NCI-H510A (cell line): ENCODE data around the gene COX6B2.
A peak's percentile ranks its signal among the peaks of the same experiment; 100 is the strongest.
"Not testable (repeated sequence)": the region's sequence is repeated elsewhere in the genome, so short reads cannot be mapped to it uniquely, and the experiment has no call there.

Source experiments
- DNase-seq: peaks from one replicate; lab custom pipeline; 2025; lab: John Stamatoyannopoulos, UW

The COX6B2 gene

DNA sequence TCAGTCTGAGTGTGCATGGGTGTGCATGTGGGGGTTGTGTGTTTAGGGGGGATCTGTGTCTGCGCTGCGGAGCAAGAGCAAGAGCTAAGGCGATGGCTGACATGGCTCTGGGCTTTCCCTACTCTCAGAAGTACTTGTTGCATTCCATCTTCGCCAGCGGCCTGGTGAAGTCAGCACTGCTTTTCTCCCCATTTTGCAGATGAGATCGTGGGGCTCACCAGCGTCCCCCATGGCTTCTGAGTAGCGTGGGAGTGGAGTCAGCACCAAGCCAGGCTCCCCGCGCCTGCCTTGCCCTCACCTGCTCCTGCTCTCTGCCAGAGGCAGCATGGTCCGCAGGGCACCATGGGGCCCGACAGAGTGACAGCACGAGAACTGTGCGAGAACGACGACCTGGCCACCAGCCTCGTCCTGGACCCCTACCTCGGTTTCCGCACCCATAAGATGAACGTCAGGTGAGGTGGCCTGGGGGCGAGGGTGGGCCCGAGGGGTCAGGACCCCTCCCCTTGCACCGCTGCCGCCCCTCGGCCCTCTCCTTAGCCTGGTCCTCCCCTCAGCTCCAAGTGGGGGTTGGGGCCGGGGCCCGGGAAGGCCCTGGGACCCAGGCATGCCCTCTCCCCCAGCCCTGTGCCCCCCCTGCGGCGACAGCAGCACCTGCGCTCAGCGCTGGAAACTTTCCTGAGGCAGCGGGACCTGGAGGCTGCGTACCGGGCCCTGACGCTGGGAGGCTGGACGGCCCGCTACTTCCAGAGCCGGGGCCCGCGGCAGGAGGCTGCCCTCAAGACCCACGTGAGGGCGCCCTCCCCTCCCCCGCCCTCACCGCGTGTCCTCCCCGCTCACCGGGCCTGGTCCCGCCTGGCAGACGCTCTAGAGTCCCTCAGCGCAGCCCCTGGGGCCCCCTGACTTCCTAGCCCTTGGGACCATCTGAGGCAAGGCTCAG, 12.7 kb downstream of the COX6B2 start:
- no peak for DNase-seq

DNA sequence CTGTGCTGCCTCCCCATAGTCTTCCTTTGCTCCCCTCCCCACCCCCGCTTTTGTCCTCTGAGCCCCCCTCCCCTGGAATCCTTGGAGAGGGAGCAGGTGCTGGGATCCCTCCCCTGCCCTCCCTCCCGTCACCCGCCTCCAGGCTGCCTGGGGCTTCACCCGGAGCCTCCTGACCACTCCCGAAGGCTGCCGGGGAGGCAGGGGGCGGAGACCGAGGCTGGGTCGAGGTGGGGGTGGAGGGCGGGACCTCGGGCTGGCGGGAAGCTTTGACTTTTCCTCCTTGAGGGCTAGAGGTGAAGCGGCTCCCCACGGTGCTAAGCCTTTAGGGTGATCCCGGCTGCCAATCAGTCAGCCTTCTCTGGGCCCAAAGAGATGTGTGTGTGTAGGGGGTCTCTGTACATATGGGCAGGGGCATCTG, 13.3 kb downstream of the COX6B2 start:
- peak; percentile 94 for DNase-seq

DNA sequence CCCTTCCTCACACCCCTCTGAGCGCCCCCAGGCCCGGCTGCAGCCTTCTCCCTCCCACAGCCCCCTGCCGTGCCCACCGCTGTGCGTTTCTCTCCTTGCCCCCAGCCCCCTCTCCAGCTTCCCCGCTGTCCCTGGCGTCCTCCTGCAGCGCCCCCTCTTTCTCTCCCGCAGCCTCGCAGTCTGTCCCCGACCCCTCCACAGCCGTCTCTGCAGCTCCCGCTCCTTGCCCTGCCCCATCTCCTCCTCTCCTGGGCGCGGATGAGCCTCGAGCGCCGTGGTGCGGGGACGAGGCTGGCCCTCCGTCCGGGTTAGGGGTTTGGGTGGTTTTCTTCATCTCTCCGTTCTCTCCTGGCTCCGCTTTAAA, 13.8 kb downstream of the COX6B2 start:
- peak; percentile 52 for DNase-seq

DNA sequence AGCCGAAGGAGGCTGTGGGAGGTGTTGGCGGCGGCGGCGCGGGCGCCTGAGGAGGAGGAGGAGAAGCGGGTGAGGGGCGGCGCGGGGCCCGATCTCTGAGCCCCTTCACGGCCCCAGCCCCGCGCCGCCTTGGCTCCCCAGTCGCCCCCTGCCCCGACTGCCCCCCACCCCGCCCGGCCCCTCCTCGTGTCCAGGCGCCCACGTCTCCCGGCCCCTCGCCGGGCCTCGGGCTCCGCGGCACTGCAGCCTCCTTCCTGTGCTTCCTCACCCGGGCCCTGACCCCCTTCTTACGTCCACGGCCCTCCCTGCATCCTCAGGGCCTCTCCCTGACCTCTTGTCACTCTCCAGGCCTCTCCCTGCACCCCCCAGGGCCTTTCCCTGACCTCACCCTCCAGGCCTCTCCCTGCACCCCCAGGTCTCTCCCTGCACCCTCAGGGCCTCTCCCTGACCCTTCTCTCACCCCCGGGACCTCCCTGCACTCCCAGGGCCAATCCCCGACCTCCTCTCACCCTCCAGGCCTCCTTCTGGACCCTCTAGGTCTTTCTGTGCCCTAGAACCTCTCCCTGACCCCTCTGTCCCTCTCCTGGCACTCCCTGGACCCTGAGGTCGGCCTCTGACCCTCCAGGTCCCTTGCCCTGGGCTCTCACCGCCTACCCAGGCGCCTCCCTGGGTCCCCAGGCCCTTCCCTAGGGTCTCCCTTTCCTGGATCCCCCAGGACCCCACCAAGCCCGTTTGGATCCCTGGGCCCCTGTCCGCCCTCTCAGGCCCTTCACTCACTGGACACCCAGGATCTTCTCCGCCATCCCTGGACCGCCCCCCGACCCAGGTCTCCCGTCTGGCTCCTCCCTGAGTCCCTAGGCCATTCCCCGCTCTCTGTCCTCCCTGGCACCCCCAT, 14.4 kb downstream of the COX6B2 start:
- DNase-seq: no peak

DNA sequence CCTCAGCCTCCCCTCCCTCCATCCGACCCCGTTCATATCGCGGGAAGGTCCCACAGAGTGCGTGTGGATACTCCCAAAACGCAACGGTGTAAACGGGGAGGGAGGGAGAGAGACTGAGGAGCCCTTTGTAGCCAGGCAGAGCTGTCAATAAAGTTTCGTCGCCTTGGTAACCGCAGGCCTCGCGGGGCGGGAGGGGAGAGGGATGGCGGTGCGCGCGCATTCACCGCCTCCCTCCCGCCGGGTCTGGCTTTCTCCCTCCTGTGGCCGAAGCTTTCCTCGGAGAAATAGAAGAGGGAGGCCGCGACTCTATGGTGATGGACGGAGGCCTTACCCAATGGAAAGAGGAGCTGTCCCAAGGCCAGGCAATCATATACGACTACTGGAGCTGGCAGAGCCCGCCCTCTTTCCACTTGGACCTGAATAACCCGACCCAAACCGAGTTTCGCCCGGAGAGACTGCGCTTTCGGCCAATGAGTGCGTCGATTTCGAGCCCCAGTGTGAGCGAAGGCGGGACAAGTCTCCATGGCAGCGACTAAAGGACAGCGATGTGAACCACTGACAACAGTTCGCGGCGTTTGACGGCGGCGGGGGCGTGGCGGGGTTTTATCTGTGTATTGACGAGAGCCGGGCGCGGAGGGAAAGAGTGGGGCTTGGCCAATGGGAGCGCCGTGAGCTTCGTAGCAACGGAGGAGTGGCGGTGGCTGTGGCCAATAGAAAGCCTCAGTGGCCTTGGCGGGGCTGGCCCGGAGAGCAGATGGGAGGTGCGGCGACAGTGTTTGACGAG, 15.2 kb downstream of the COX6B2 start, which contains the start of gene KMT5C:
Gene KMT5C, plus strand, starts transcription at position 772 of the 784 bp plus-strand sequence. CDS start 2,061 bp downstream, outside the sequence.
- DNase-seq: peak; percentile 100

DNA sequence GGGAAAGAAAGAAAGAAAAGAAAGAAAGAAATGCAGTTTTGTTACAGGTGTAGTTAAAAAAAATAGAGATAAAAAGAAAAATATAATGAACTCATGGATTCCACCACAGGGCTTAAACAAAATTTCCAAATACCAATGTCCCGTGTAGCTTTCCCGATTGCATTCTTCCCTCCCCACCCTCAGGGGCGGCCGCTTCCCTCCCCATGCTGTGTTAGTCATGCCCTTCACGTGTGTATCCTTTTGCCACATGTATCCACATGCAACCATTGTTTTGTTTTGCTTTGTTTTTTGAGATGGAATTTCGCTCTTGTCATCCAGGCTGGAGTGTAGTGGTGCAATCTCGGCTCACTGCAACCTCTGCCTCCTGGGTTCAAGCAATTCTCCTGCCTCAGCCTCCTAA, 18.4 kb downstream of the COX6B2 start:
- no peak for DNase-seq

DNA sequence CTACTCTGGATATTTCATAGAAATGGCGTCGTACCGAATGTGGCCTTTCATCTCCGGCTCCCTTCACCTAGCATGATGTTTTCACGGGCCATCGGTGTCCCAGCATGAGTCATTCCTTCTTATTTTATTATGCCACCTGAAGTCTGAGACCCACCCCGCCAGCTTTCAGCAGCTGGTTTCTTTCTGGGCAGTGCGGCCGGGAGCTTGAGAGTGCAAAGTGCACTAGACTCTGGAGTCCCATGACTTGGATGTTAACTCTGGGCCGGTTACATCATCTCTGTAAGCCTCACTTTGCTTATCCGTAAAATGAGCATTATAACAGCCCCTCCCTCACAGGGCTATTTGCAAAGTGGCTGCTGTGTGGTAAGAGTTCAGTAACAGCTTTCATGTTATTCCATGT, 20.6 kb downstream of the COX6B2 start:
- no peak for DNase-seq

DNA sequence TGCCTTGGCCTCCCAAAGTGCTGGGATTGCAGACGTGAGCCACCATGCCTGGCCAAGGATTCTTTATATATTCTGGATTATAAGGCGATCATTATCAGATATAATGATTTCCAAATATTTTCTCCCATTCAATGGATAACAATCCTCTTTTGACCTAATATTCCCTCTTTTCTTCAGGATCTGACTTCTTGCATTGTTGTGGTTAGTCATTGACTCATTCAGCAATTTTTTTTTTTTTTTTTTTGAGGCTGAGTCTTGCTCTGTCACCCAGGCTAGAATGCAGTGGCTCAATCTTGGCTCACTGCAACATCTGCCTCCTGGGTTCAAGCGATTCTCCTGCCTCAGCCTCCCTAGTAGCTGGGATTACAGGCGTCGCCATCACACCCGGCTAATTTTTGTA, 24.7 kb downstream of the COX6B2 start:
- DNase-seq: not testable (repeated sequence)

DNA sequence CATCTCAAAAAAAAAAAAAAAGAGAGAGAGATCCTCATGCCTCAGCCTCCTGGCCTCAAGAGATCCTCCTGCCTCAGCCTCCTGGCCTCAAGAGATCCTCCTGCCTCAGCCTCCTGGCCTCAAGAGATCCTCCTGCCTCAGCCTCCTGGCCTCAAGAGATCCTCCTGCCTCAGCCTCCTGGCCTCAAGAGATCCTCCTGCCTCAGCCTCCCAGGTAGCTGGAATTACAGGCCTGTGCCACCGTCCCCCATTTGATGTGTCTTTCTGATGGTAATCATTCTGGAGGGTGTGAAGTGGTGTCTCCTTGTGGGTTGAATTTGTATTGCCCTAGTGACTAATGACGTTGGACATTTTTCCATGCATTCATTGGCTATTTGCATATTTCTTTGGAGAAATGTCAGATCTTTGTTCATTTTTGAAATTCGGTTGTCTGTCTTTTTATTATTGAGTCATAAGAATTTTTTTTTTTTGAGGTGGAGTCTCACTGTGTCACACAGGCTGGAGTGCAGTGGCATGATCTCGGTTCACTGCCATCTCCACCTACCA, 25.7 kb downstream of the COX6B2 start:
- DNase-seq: not testable (repeated sequence)

DNA sequence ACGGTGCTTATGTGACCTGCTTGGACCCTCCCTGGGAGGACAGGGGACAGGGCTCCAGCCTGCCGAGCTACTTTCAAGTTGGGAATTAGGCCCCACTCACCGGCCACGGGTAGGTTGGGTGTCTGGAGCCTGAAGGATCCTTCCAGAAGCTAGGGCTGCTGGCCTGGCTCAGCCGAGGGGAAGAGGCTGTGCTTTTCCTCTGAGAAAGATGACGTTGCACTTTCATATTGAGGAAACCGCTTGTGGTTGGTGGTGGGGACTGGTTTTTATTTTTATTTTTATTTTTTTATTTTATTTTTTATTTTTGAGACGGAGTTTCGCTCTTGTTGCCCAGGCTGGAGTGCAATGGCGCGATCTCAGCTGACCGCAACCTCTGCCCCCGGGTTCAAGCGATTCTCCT, 29.3 kb downstream of the COX6B2 start, which contains the start of gene TMEM150B:
Gene TMEM150B, minus strand, starts transcription at position 170 of the 400 bp plus-strand sequence. CDS start 4,305 bp downstream, outside the sequence.
- DNase-seq: no peak

DNA sequence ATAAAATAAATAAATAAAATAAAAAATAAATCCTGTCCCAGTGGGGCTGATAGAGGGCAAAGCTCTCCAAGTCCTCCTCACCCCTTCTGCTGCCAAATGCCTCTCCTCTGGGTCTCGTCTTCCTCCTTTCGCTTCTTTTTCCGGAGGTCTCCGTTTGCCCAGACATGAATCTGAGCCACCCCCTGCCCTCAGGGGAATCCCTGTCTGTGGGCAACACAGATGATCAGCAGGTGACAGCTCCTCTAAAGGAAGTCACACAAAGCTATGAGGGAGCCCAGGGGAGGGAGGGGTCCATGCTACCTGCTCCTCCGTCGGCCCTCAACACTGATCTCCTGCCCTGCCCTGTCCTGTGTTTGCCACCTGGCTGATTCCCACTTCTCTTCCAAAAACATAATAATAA, 29.9 kb downstream of the COX6B2 start:
- DNase-seq: no peak

DNA sequence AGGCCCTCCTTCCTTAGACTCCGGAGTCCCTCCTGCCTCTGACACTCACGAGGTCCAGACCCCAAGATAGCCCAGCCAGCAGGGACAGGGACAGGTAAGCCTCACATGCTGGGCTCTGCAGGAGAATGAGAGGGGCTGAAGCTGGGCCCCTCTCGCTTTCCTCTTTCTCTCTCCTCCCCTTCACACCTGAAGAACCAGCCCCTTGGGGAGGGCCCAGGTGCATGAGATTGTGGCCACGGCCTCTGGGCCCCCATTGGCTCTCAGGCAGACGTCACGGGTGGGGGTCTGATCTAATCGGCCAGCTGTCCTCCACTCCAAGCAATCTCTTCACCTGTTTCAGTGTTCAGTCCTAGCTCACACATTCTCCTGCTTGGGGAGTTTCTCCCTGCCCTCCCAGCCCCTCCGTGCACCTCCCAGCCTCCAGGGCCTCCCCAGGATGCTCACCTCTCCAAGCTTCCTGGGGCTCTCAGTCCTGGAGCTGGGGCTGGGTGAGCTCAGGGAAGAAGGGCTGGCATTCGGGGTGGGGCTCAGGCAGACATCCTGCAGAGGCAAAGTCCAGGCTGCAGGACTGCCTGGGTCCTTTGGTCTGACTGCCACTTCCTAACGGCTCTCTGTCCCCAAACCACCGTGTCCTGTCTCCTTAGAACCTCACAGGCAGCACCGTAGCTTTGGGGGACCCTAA, 32.2 kb downstream of the COX6B2 start:
- no peak for DNase-seq

DNA sequence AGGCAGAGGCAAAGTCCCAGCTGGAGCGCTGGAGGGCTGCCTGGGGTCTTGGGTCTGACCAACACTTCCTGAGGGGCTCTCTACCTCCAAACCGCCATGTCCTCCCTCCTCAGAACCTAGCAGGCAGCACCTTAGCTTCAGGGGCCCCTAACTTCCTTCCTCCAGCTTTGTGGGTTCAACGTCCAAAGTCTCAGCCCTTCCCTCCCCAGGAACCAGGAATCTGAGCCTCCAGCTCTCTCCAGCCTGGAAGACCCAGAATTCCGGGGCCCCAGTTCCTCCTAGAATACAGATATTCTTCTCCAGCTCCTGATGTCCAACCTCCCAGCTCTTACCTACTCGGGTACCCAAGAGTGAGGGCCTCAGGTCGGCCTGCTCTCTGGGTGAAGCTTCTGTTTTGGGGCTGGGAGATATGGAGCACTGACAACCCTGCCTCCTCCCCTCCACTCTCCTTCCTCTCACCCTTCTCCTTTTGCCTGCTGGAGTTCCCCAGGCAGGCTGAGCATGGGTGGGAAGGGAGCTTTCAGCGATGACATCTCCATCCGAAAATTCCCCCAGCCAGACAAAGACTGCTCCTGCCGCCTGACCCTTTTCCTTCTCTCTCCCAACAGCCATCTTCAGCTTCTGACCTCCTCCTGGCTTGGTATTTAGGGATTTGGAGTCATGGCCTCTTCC, 32.9 kb downstream of the COX6B2 start:
- no peak for DNase-seq

DNA sequence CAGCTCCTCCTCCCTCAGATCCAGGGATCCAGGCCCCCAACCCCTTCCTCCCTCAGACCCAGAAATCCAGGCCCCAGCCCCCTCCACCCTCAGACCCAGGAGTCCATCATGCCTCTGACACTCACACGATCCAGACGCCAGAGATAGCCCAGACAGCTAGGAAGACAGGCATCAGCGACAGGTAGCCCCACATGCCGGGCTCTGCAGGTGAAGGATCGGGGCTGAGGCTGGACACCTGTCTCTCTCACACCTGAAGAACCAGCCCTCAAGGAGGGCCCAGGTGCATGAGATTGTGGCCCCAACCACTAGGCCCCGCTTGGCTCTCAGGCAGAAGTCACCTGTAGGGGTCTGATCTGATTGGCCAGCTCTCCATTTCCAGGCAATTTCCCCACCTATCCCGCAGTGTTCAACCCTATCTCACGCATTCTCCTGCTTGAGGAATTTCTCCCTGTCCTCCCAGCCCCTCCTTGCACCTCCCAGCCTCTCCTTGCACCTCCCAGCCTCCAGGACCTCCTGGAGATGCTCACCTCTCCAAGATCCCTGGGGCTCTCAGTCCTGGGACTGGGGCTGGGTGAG, 33.6 kb downstream of the COX6B2 start:
- no peak for DNase-seq

DNA sequence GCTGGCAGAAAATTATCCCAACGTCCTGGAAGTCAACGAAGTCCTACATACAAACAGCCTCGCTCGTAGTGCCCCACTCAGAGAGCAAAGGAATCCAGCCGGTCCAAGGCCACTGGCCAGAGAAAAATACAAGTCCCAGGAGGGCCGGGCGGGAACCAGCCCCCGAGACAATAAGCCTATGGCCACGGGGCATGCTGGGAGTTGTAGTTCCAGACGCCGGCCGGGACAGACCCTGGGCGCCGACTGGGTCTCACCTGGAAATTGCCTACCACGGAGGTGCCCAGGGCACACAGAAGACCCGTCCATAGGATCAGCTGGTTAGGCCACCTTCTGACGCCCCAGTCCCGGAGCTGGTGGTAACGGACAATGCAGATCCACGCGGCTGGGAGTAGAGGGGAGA, 34.7 kb downstream of the COX6B2 start:
- peak; percentile 18 for DNase-seq

DNA sequence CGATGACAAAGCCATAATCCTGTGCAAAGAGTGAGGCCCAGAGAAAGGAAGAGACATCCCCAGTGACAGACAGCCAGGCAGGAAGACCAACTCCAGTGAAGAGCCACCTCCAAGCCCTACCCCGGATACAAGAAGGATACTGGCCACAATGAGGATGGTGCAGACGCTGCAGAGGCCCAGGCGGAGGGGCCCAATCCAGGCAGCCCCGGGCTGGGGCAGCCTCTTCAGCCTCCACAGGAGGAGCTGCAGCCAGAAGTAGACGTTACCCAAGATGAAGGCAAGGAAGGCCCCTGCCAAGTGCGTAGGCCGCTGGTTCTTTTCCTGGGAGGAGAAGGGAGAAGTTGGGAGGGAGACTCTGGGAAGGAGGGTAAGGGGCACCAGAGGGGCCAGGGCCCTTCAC, 37.9 kb downstream of the COX6B2 start:
- no peak for DNase-seq

DNA sequence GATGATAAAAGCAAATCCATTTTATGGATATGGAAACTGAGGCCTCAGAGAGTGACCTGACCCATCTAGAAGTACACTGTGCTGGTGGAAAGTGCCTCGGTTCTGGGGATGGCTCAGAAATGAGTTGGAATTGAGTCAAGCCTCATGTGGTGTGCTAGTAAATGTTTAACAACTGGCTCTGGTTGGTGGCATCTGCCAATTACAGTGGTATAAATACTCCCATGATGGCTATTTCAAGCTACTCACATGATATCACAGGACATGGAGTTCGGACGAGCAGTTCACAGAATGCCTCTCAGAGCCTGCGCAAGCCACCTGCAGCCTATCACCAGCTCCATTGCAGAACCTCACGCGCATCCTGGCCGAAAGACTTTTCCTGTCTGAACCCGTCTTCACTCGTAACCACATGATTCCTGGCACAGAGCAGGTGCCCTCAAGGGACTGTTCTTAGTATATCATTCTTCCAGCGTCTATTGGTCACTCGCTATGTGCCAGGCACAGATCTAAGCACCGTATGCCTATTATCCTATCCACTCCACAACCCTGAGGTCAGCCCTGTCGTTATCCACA, 38.5 kb downstream of the COX6B2 start:
- no peak for DNase-seq

DNA sequence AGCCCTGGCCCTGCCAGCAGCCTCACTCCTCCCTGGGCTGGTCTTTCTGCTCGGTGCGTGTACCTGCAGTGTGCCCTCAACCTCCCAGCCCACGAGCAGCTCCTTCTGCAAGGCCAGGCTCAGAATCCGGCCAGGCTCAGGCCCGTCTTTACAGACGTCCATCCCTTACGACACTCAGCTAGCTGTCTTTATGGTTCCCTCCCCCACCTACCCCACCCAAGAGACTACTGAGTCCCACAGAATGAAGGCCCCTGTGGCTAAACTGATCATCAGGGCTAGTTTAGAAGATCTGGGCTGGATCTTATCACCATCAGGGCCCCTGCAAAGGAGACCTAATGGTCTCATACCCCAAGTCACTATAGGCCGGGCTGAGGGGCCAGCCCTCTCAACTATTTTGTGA, 40.1 kb downstream of the COX6B2 start:
- DNase-seq: no peak

DNA sequence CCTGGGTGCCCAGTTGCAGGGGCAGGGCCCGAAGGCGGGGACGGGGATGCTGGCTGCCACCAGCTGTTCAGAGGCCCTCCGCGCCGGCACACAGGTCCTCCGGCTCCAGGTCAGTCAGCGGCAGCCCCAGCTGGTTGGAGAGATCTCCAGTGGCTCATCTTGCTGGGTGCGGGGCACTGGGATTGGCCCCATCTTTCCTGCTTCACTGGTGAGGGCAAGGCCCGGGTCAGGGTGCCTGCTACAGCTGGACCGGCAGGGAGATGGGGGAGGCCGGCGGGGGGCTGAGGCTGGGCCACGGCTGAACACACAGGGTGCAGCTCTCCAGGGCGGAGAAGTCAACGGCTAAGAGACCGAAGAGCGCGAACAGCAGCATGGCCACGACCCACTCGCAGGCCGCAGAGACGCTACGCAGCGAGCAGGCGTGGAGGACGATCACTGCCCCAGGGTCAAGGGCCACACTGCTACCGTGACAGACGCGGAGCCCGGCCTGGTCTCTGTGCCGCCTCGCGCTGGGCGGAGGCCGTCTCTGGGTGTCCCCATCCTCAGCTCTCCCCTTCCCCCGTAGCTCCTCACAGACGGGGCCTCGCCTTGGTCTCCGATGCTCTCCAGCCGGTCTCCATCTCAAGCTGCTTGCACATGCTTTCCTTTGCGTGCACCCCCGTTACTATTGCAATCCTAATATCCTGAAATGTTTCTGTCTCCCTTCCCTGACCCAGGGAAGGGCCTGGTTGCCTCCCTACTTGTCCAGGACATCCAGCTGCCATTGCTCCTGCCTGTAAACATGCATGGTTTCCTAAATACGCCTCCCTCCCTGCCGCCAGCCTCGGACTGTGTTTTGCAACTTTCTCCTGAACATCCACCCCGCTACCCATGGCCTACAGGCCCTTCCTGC, 41.7 kb downstream of the COX6B2 start:
- no peak for DNase-seq
